Measurements from ENCODE around the gene CACNA1C.
A peak's percentile ranks its signal among the peaks of the same experiment; 100 is the strongest.

Gene CACNA1C

DNA sequence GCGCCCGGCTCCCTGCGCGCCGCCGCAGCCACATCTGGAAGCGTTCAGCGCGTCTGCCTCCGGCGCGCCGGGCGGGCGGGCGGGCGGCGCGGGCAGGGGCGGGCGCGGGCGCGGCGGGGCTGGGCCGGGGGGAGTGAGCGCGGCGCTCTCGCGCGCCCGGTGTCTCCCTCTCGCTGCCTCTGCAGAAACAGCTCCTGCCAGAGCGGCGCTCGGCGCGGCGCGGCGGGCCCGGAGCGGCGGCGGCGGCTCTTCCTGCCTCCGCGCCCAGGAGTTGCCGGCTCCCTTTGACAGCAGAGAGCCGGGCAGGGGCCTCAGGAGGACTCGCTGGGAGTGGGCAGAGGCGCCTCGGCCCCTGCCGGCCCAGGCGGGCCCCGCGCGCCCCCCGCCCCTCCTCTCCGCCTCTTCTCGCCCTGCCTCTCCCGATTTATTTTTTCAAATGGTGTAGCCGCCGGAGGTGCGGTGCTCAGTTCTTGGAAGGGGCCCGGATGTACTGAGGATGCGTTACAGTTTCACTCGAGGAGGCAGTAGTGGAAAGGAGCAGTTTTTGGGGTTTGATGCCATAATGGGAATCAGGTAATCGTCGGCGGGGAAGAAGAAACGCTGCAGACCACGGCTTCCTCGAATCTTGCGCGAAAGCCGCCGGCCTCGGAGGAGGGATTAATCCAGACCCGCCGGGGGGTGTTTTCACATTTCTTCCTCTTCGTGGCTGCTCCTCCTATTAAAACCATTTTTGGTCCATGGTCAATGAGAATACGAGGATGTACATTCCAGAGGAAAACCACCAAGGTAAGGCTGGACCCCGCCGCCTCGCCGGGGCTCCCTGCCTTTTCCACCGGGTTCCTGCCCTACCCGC is at the start of gene CACNA1C:
Gene CACNA1C, plus strand, starts transcription at position 162 of the 853 bp plus-strand sequence. Its CDS starts 576 bp downstream, at position 738.
- peak; percentile 29 for DNase-seq

DNA sequence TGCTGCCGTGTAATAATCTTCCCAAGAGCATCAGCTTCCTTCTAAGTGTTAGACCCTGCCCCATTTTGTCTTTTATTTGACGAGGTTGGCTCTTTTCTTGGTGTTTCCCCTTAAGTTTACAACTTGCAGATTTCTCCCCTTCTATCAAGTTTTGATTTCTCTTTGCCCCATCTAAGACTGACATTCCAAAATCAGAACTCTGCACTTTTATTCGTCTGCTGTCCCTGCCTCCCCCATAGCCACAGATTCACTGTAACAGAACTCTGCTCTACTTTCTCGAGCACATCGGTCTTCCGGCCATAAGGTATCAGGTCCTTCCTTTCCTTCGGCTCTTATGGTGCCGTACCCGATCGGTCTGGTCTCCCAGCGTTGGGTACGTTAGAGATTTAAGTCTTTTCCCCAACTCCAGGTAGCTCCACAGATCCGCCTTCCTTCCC is 49.1 kb upstream of the CACNA1C start:
- no peak for DNase-seq

DNA sequence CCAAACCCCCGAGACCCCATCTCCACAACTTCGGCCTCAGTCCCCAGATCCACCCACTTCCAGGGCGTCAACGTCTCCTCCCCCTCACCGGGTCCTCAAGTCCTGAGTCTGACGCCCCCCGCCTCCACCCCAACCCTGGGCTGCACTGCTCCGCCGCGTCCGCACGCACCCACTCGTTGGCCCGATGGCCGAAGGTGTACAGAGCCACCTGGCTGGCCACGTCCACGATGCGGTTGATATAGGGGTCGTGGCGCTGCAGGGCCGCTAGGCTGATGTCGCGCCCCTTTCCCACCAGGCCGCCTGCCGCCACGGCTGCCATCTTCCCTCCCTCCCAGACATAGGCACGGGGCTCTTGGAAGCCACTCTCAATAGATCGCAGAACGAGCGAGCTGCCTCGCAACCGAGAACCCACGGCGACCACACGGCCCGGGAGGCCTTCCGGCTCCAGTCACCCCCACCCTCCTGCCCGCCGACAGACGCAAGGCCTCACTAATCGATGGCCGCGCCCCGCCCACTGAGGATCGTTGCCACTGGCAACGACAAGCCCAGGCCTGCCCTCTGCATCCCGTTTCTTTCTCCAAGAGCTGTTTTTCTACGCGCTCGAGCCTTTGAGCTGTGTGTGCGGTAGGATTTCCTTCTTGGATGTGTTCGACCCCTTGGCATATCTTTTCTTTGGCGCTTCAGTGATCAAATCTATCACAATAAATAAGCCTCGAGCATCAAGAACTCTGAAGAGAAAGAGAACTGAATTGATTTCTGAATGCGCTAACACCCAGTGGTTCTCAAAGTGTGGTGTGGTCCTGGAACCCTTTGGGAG is 48.5 kb upstream of the CACNA1C start, which contains the start of gene DCP1B:
Gene DCP1B, minus strand, starts transcription at position 345 of the 817 bp plus-strand sequence. Its CDS starts 26 bp downstream, at position 319.
- peak; percentile 94 for DNase-seq

DNA sequence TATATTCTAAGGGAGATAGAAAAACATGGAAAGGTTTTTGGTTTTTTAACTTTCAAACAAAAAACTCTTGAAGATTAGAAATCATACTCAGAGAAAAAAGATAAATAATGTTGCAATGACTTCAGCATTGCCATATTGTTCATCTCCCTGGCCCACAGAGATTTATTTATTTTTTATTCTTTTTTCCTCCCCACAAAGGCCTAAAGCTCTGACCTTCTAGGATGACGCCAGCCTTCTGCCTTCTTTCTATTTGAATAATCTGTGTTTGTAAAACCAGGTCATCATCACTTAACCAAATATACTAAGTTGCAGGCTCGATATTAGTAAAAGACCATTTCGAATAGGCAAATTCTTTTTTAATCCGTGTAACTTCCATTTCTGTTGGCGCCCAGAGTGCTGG is 44.1 kb upstream of the CACNA1C start:
- DNase-seq, result no peak

DNA sequence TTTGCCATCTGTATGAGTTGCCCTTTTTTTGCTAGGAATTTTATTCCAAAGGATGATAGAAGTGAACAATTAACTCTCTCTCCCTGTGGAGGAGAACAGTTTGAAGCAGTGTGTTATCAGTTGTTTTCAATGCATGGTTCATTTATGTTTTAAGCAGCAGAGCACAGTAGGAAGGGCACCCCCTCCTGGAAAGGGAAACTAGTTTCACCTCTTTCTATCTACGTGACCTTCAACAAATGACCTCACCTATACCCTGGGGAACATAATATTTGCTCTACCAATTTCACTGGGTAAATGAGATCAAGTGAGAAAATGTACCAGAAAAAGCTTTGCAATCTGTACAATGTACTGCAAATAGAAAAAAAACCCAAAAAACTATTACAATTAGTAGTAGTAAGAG is 43.2 kb upstream of the CACNA1C start:
- DNase-seq, result peak; percentile 13

DNA sequence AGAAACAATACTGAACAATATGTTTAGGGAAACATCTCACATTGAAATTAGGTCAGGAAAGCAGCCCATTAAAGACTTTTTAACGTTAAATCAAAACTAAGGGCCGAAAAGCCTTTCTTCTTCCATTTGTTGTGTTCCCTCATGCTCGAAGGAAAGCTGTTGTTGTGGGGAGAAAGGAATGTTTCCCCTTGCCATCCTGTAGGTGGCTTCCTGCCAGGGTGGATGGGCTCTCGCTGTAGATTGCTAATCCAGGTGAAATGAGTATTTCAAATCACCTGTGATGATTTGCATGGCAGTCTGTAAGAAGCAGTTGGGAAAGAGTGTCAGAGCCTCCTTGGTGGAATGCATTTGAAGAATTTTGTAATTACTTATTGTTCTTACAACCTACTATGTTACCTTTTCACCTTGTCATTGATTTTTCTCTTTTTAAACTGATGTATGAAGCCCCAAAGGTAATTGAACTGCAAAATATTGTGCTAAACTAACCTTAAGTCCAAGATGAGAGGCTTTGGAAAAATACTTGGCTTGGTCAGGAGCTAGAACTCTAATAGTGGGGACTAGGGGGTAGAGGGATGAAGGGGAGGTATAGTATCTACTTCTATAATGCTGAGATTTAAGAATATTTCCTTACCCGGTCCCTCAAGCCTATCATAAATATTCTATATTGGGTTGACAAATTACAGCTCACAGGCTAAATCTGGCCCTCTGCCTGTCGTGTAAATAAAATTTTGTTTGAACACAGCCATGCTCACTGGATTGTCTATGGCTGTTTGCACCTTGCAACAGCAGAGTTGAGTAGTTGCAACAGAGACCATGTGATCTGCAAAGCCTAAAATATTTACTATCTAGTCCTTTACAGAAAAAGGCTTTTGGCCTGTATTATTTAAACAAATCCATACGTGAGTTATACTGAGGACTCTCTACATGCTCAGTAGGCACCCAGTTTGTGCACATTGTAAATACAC is 40.9 kb upstream of the CACNA1C start:
- DNase-seq, result no peak

DNA sequence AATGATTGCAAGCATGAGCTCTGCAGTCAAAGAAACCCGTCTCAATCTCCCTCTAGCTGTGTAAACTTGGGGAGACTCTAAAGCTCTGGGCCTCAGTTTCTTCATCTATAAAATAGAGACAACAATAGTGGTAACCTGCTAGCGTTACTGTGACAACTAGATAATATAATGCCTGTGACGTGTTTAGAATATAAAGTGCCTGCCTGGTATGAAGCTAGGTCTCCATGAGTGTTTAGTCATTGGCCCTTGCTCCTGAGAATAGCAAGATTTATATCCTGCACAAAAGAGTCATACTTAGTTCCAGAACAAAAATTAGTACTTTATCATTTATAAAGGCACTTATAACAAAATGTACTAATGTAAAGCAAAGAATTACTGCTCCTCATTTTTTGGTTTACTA is 39.7 kb upstream of the CACNA1C start:
- no peak for DNase-seq

DNA sequence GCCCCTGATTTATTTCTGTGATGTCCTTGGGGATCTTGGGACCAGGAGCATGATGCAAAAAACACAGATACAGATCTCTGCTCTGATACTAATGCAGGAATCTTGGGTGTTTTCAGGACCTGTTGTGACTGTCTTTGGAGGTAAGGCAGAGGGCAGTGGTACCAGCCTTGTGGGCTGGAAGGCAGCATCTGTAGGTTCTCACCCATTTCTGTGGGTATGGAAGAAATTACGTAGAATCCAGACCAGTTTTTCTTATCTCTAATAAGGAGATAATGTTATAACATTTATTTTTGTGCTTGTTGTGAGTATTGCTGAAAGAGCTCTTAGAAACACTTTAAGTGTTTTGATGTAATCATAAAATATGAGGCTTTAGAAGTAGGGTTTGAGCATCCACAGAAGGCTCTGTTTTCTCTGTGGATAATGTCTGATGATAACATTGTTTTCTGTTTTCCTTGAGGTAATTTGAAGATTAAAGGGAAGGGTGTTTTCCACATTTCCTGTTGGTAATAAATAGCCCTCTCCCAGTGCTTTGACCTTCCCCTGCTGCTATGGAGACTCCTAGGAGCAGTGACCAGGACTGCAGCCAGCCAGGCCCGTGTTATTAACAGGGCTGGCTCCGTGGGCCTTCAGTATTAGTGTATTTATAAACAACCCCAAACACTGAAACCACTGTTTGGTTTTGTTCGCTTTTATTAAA is 39.1 kb upstream of the CACNA1C start:
- DNase-seq, result no peak

DNA sequence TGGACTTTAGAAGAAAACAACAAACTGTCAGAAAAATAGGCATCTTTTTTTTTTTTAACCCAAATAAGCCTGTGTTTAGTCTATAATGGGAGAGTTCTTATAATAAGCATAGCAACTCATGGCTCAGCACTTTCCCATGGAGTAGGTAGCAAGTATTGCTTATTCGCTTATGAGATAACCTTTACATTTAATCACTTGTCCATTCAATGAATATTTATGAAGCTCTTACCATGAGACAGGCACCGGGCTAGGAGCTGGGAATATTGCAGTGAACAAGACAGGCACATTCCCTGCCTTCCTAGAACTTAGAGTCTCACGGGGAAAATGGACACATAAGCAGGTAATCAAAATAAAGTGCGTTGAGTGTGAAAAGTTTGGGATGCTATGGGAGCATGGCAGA is 38.6 kb upstream of the CACNA1C start:
- no peak for DNase-seq

DNA sequence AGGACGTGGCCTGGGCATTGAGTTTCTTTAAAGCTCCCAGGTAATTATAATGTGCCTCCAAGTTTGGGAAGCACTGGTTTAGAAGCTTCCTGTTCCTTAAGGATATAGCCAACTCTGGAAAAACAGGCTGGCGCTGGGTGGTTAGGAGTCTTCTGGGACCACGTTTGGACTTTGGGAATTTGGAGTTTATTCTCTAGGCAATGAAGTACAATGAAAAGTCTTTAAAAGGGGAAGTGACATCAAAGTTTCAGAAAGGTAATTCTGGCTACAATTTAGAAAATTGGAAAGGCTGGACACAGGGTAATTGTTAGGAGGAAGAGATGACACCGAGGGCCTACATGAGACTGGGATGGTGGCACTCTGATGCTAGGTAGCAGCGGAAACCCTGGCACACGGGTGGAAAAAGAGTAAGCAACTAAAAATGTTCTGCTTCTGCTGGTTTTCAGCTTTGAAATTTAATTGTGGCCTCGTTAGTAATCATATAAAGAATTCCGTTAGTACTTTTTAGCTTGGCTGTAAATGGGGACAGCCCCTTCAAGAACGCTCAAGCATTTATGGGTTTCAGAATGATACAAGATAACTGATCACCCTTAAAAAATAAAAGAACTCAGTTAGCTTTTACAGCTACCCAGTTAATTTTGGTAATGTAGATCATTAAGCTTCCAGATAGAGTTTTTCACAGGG is 35.8 kb upstream of the CACNA1C start:
- no peak for DNase-seq

DNA sequence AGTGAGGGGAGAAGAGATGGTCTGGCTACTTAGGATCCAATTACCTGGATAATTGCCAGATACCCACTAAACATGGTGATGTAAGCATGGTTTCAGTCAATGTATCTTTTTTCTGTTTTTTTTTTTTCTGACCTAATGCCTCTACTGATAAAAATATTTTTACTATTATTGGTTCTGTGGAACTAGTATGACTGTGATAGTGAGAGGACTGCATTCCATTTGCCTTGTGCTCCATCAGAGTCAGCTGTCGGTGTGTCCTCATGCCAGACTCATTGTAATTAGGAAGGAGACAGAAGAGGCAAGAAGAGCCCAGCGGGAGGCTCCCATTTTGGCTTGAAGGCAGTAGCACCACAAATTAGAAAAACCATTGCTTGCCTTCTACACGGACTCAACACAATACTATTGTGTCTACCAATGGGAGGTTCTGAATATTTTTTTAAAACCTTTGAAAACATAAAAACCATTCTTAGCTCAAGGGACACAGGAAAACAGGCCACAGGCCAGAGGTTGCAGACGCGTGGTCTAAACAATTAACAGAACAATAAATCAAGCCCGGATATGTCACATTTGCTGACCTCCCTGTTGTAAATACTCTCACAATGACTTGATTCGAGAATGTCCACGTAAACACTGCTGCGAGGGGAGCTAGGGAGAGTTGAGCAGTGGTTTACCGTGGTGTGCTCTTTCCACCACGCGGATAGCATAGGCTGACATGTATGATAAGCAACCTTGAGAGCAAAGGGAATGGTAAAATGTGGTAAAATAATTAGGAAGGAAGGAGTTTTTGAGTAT is 35.0 kb upstream of the CACNA1C start:
- no peak for DNase-seq

DNA sequence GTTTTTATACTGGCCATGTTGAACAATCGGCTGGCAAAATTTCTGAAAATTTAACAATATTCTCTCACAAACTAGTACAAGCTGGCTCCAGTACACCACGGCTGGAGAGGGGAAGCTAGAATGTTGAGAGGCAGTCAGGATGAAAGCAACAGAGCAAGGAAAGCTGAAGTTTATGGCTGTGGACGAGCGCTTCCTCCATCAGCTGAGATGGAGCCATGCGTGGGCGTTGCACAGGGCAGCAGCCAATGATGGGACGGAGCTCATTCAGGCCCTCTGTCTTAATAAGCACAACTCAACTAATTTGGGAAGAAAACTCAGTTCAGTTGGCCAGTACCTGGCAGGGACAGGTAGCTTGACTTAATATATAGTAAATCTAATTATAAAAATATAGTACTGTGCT is 34.4 kb upstream of the CACNA1C start:
- DNase-seq, result no peak

DNA sequence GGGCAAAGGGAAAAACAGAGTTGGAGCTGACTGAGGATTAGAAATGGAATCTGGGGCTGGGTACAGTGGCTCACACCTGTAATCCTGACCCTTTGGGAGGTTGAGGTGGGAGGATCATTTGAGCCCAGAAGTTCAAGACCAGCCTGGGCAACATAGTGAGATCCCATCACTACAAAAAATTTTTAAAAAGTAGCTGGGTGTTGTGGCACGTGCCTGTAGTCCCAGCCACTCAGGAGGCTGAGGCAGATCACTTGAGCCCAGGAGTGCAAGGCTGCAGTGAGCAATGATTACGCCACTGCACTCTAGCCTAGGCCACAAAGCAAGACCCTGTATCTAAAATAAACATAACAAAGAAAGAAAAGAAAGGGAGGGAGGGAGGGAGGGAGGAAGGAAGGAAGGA is 33.7 kb upstream of the CACNA1C start:
- no peak for DNase-seq

DNA sequence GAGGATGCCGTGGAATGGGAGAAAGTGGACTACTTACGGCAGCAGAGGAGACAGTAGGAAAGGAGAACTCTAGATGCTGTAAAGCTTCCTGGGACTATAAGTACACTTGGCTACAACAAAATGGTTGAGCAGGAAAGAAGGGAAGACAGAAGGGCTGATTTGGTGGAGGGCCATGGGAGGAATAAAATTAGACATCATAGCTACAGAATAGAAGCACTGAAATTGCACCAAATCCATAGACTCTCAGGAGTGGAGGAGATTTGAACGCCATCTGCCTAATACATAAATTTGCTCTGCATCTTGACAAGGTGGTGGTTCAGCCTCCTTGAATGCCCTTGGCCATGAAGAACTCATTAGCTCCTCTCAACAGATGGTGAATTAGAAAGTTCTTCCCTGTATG is 32.3 kb upstream of the CACNA1C start:
- no peak for DNase-seq

DNA sequence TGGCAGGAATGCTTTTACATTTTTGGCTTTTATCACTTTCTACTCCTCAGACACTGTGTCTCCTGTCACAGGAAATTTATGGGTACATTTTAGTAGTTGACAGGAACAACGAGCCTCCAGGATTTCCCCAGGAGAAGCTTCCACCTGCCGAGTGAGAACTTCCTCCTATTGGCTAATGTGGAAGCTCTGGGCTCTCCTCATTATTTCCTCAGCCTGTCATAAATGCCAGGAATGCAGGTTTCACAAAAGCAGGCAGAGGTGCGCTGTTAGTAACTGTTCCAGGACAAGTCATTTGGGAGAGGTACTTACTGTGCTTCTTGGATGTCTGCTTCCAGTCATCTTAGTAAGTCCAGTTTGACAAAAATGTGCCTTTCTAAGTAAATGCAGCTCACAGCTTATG is 29.4 kb upstream of the CACNA1C start:
- DNase-seq, result no peak

DNA sequence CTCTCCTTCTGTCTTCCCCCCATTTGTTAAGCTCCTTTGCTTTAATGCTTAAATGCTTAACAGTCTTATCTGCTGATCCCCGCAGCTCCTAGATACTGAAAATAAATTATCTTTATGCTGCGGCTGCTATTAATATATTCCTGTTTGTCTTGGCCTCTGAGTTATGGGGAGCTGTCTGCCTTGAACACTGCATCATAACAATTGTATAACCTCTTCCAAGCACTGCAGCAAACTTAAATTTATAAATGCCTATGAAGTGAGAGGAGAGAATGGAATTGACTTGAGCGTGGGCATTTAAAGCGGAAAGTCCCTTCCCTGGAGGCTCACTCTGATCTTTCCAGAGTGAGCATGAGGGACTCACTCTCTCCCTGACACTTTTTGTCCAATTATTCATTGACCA is 25.4 kb upstream of the CACNA1C start:
- DNase-seq, result no peak

DNA sequence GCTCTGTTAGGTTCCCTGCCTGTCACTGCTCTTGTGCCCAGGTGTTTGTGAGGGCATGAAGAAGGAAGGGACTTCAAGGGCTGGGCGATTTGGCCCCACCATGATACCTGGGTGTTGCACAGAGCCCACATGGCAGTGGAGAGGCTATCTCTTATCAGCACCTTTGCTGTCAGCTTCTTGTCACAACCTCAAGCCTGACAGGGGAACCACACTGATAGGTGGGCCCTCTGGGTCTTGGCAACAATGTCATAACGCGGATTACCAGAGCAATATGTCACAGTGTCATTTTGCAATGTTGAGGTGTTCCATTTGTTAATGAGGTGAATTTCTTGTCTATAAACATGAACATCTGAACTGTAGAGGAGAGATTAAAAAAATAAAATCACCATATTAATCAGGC is 22.9 kb upstream of the CACNA1C start:
- DNase-seq, result no peak

DNA sequence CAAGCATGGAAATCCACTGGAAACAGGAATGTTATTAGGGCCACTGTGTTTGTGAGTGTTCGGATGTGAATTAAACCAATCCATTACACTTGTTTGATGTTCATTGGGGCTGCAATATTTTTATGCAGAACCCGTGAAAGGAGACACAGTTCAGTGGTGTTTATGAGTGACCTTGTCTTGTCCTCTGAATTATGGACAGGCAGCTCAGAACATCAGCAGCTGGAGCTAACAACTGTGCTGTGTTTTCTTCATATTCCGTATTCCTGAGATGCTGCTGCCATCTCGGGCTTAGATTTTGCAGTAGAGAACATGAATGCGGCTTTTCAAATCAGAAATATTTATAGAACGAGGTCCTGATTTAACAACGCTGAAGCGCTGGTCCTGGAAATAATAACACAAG is 20.3 kb upstream of the CACNA1C start:
- no peak for DNase-seq

DNA sequence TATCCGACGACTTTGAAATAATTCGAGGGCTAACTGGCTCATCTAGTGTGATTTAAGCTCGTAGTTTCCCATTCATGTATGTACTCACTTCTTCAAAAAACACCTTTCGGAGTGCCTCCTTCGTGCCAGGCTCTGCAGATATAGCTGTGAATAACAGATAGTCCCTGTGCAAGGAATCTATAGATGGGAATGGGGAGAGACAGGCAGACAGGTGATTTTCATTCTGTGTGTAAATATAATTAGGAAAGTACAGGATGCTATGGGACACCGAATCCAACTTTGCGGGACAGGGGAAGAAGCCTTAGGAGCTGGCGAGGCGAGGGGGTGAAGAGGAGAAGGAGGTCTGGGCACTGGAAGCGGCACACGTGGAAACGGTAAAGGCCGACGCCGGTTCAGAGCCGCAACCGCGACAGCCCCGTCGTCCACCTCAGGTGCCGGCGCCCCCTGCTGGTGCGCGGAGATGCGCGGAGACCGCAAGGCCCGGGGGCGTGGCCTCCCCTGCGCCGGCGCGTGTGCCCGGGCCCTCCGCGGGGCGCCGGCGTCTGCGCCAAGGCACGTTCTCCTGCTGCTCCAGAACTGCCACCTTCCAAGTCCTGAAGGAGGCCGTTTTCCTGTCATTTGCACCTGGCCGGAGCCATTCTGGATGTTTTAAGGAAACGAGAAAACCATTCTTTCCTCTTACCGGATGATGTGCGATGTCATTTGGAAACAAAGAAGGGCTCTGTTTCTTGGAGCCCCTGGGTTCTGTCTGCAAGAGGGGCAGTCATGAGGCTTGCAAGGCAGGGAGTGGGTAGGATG is 18.0 kb upstream of the CACNA1C start:
- peak; percentile 86 for DNase-seq

Data from CD4-positive, alpha-beta T cell treated with Interleukin-10 for 1 hour (primary cell).